Kidney (tissue), 14 donors: ENCODE measurements around the gene FGF6. TPM values are rescaled to one million over a fixed set of nuclear protein-coding genes. Genes with fewer than 3 reads are reported as not detected.

Source experiments
- DNase-seq, 5 donors: peaks; one replicate each; pipeline ENCODE4 v3.0.0-alpha.2; 2013 to 2020
- FAIRE-seq: peaks from 2 replicates; lab custom pipeline; 2012; peaks lifted over from hg19 to GRCh38; lab: Jason Lieb, UNC
- H3K27ac ChIP-seq, 2 donors: one replicate each; pipeline ENCODE4 v1.7.0; 2013; ENCODE audit warnings: low read depth in 2 of 2, low read length in 2 of 2, inconsistent platforms in 1 of 2
- H3K27me3 ChIP-seq: one replicate; pipeline ENCODE4 v1.7.1; 2013; ENCODE audit warnings: low read length, inconsistent platforms; ENCODE audit not compliant: control insufficient read depth, insufficient read depth
- H3K36me3 ChIP-seq, 3 donors: one replicate each; pipeline versions ENCODE4 v1.7.0 to v1.7.1; 2013; ENCODE audit warnings: low read length in 3 of 3, control low read depth in 1 of 3, inconsistent platforms in 1 of 3; ENCODE audit not compliant: insufficient read depth in 3 of 3, control insufficient read depth in 2 of 3
- H3K4me1 ChIP-seq, 3 donors: one replicate each; pipeline versions ENCODE4 v1.7.0 to v1.7.1; 2013; ENCODE audit warnings: low read length in 3 of 3, inconsistent platforms in 1 of 3, low read depth in 1 of 3; ENCODE audit not compliant: control insufficient read depth in 2 of 3, insufficient read depth in 2 of 3
- H3K4me3 ChIP-seq, 3 donors: one replicate each; pipeline versions ENCODE4 v1.7.0 to v1.8.1; 2013; ENCODE audit warnings: low read length in 3 of 3, control low read depth in 1 of 3, inconsistent platforms in 1 of 3
- H3K9ac ChIP-seq, 3 donors: one replicate each; pipeline versions ENCODE4 v1.7.0 to v1.7.1; 2013; ENCODE audit warnings: low read length in 3 of 3, control low read depth in 1 of 3, inconsistent platforms in 1 of 3
- H3K9me3 ChIP-seq, 3 donors: one replicate each; pipeline versions ENCODE4 v1.7.0 to v1.7.1; 2013; ENCODE audit warnings: low read length in 3 of 3, control low read depth in 1 of 3, inconsistent platforms in 1 of 3; ENCODE audit not compliant: control insufficient read depth in 2 of 3, insufficient read depth in 1 of 3
- intact Hi-C: fragments of 100-400 bp; cut with DNase I; formaldehyde crosslinking; loops from one replicate; pipeline ENCODE4 v1.11.1; 2022
- polyA plus RNA-seq: library from polyadenylated mRNA; stranded (reverse); fragments of 350-450 nt; fragmentation: Illumina TruSeq; extraction: RNeasy Lipid Tissue Mini Kit (QIAGEN cat#74804); gene quantifications from one replicate; pipeline ENCODE4 v1.2.3, GENCODE V29; 2014; ENCODE audit warnings: low read depth, low replicate concordance; ENCODE audit not compliant: insufficient read depth
- total RNA-seq: library from RNA; stranded (reverse); fragmentation: NEBNext Ultra II Directional; extraction: Animal tissue kit (Norgen Biotek cat#: 25700); gene quantifications from one replicate; pipeline ENCODE4 v1.2.1, GENCODE V29; 2021
- TF ChIP-seq, protein P1 (sequence below): IDR thresholded peaks from 3 replicates; pipeline ENCODE4 v1.5.1; 2012; ENCODE audit warnings: mild to moderate bottlenecking, moderate library complexity, borderline replicate concordance; ENCODE audit not compliant: insufficient read depth; ENCODE audit errors: extremely low read depth
- donor health status: control.
- donor health status: control.
- donor health status: control.
- donor health status: control.
- donor health status: control.
- donor health status: DM: yes; HTN: yes; CAD: no.
- donor health status: Normal renal cell carcinoma (clear cell type).

FGF6 gene
- total and polyA plus RNA-seq, 2 donors from 2014 or later: not detected

DNA sequence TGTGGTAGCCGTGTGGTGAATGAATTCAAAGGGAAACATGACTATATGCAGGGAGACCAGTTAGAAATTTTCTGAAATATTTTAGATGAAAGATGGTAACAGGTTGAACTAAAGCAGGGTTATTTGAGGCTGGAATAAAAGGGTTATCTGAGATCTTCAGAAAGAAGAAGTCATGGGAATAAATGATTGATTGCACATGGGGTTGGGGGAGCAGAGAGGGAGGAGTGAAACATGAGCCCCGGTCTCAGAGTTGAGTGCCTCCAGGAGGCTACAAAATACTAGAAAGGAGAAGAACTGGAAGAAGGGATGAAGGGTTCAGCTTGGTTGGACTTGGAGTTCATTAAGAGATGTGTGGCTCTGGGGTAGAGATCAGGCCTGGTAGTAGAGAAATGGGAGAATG lies 49.8 kb downstream of the FGF6 start:
- Histone ChIP-seq H3K36me3 (no peaks in the 10 kb centered on the region), H3K27ac (no peak overlapping the region), H3K4me3 (no peak overlapping the region), H3K9ac (no peak overlapping the region), H3K27me3 (no peaks in the 10 kb centered on the region), H3K9me3 (no peaks in the 10 kb centered on the region), H3K4me1 (no peaks in the 10 kb centered on the region)
- no peak for FAIRE-seq
- DNase-seq: no peak
- TF ChIP-seq, protein P1, sequence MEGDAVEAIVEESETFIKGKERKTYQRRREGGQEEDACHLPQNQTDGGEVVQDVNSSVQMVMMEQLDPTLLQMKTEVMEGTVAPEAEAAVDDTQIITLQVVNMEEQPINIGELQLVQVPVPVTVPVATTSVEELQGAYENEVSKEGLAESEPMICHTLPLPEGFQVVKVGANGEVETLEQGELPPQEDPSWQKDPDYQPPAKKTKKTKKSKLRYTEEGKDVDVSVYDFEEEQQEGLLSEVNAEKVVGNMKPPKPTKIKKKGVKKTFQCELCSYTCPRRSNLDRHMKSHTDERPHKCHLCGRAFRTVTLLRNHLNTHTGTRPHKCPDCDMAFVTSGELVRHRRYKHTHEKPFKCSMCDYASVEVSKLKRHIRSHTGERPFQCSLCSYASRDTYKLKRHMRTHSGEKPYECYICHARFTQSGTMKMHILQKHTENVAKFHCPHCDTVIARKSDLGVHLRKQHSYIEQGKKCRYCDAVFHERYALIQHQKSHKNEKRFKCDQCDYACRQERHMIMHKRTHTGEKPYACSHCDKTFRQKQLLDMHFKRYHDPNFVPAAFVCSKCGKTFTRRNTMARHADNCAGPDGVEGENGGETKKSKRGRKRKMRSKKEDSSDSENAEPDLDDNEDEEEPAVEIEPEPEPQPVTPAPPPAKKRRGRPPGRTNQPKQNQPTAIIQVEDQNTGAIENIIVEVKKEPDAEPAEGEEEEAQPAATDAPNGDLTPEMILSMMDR: no peak
- intact Hi-C loops: no loop called here

DNA sequence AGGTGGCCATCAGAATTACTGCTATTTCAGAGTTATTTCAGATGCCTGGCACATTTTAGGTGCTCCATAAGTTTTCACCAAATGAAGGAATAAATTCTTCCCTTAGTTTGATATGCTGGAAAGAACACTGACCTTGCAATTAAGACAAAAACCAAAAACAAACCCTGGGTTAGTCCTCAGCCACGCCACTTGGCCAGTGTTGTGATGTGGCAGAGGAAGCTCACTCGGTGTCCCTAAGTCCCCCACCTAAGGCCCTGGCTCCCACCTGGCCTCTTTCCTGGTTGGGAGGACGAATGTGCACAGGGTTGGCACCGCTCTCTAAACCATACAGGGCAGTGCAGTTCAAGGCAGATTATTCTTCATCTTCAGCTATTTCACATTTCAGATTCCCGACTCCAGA lies 52.4 kb downstream of the FGF6 start:
- no peak overlapping the region for H3K4me3 ChIP-seq
- H3K36me3 ChIP-seq: no peaks in the 10 kb centered on the region
- no peaks in the 10 kb centered on the region for H3K27me3 ChIP-seq
- H3K4me1 ChIP-seq: no peaks in the 10 kb centered on the region
- no peak for FAIRE-seq
- H3K27ac ChIP-seq: no peak overlapping the region
- intact Hi-C loops: no loop called here
- DNase-seq: no peak
- TF ChIP-seq, protein P1: no peak
- H3K9ac ChIP-seq: no peak overlapping the region
- H3K9me3 ChIP-seq: no peaks in the 10 kb centered on the region

DNA sequence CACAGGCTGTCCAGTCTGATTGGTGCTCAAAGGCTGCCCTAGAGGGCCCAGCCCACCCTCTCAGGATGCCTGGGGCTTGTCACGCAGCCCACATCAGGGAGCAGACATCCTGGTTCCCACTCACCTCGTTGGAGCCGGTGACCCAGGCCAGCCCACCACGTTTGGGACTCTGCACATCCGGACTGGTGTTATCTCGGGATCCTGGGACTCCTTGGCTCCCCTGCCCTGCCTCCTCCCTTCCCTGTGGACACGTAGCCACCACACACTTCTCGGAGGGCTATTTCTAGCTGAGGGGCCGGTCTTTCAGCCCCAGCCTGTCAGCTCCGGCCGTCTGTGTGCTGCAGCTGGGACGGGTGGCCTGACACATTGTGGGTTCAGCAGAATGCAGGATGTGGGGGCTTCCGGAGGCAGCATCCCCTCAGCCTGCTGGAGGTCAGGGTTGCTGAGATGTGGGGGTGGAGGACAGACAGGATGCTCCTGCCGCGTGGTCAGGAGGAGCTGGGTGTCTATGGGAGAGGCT lies 53.3 kb downstream of the FGF6 start:
- H3K4me3 ChIP-seq: no peak overlapping the region
- no peak overlapping the region for H3K9ac ChIP-seq
- H3K27ac ChIP-seq: no peak overlapping the region
- no peaks in the 10 kb centered on the region for H3K36me3 ChIP-seq
- intact Hi-C loops: no loop called here
- FAIRE-seq (no peak), DNase-seq (peak in 2 of 5 donors; percentile 19 to 45)
- H3K9me3 ChIP-seq: no peaks in the 10 kb centered on the region
- TF ChIP-seq, protein P1: no peak
- no peaks in the 10 kb centered on the region for H3K4me1 ChIP-seq
- no peaks in the 10 kb centered on the region for H3K27me3 ChIP-seq

DNA sequence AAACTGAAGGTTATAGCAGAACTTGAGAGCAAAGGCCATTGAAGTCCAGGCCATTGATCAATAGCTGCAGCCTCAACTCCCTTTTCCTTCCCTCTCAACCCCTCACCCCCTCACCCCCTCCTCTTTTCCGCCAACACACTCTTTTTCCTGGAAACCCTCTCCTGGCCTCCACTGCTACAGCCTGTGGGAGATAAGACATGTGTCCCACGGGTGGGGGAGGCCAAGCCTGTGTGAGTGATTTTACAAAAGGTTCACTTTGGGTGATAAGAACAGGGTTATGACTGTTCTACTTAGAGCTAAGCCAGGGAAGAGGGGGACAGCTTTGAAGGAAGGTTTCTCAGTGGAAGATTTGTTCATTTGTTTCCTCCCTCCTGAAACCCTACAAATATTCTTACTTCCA lies 57.0 kb downstream of the FGF6 start:
- FAIRE-seq: no peak
- Histone ChIP-seq H3K4me3 (no peak overlapping the region), H3K27ac (no peak overlapping the region), H3K4me1 (no peaks in the 10 kb centered on the region), H3K36me3 (no peaks in the 10 kb centered on the region), H3K9ac (no peak overlapping the region), H3K9me3 (no peaks in the 10 kb centered on the region), H3K27me3 (no peaks in the 10 kb centered on the region)
- intact Hi-C loops: no loop called here
- DNase-seq: no peak
- TF ChIP-seq, protein P1: no peak
